HCT116 (cell line): Measurements from ENCODE around the gene CFAP161. TPM values are rescaled to one million over a fixed set of nuclear protein-coding genes. Genes with fewer than 3 reads are reported as not detected.

Experiments used
- ATAC-seq: fragments of 200-7000 bp; cut with Tn5 transposase; 2 replicates; pipeline ENCODE4 v1.9.1; 2020; ENCODE audit warnings: mild to moderate bottlenecking, moderate library complexity
- BruUV-seq: library from RNA; stranded (reverse); fragments of 400-500 nt; replicated peaks from 2 replicates; lab custom pipeline; 2021; lab: Mats Ljungman, UMichigan
- CTCF ChIA-PET: fragments of 300-600 bp; sonication (Branson Sonifier 250); formaldehyde crosslinking; loops from one replicate; lab custom pipeline; 2021; ENCODE audit warnings: antibody characterized with exemption; lab: Charles Lee
- POLR2A ChIA-PET: fragments of 300-600, 350-600 bp; sonication (Branson Sonifier 250); formaldehyde crosslinking; loops from one replicate; lab custom pipeline; 2021; ENCODE audit warnings: antibody characterized with exemption; lab: Charles Lee
- RAD21 ChIA-PET, 2 experiments: fragments of 300-600 bp; sonication (Branson Sonifier 250); formaldehyde crosslinking; loops; one replicate each; lab custom pipeline; 2023; ENCODE audit warnings: low total read pairs in 2 of 2; ENCODE audit not compliant: uncharacterized antibody in 2 of 2, unreplicated experiment in 2 of 2, low non-redundant PET in 1 of 2; lab: Charles Lee
- DNase-seq: peaks from one replicate; pipeline ENCODE4 v3.0.0-alpha.2; 2010; ENCODE audit warnings: low read depth, low spot score
- H2AFZ ChIP-seq: fragments of 200-600 bp; shearing (Covaris generic), sonication (generic); 2 replicates; pipeline ENCODE4 v1.6.1; 2017; ENCODE audit warnings: low read depth, mixed run types, mixed read lengths, antibody characterized with exemption, low read length; ENCODE audit not compliant: poor library complexity, severe bottlenecking
- H3K27ac ChIP-seq: 2 replicates; pipeline ENCODE4 v1.5.1; 2012; ENCODE audit warnings: low read depth, low read length
- H3K27me3 ChIP-seq: fragments of 200-600 bp; sonication (generic); 2 replicates; pipeline ENCODE4 v1.6.1; 2016; ENCODE audit warnings: mixed run types, low read length, mixed read lengths; ENCODE audit not compliant: insufficient read depth
- H3K36me3 ChIP-seq, 2 experiments: fragments of 200-500 bp in 1 of 2; fragments of 200-600 bp in 1 of 2; sonication (Bioruptor generic) in 1 of 2; sonication (generic) in 1 of 2; 2 replicates each; pipeline versions ENCODE4 v1.5.1 to v1.6.1; 2014 to 2016; ENCODE audit warnings: low read length in 2 of 2, inconsistent platforms in 1 of 2, mixed read lengths in 1 of 2, mixed run types in 1 of 2; ENCODE audit not compliant: insufficient read depth in 2 of 2, control insufficient read depth in 1 of 2
- H3K4me1 ChIP-seq, 2 experiments: fragments of 200-600 bp in 1 of 2; sonication (generic) in 1 of 2; 2 replicates each; pipeline versions ENCODE4 v1.5.1 to v1.6.1; 2012 to 2017; ENCODE audit warnings: low read length in 2 of 2, inconsistent platforms in 1 of 2, mild to moderate bottlenecking in 1 of 2, mixed read lengths in 1 of 2, mixed run types in 1 of 2, moderate library complexity in 1 of 2; ENCODE audit not compliant: insufficient read depth in 2 of 2, control insufficient read depth in 1 of 2
- H3K4me2 ChIP-seq: fragments of 200-600 bp; sonication (generic); 2 replicates; pipeline ENCODE4 v1.6.1; 2017; ENCODE audit warnings: mixed run types, low read length, mixed read lengths
- H3K4me3 ChIP-seq, 2 experiments: fragments of 200-600 bp in 1 of 2; sonication (generic) in 1 of 2; replicated peaks in 1 of 2; 2 replicates each; pipeline ENCODE4 v1.5.1; 2011 to 2016; ENCODE audit warnings: low read length in 2 of 2, control low read depth in 1 of 2, low read depth in 1 of 2, mild to moderate bottlenecking in 1 of 2, mixed read lengths in 1 of 2, mixed run types in 1 of 2
- H3K79me2 ChIP-seq: fragments of 200-600 bp; sonication (generic); 2 replicates; pipeline ENCODE4 v1.6.1; 2017; ENCODE audit warnings: mild to moderate bottlenecking, mixed run types, low read length, moderate library complexity, mixed read lengths; ENCODE audit not compliant: insufficient read depth
- H3K9ac ChIP-seq: fragments of 200-600 bp; sonication (generic); 2 replicates; pipeline ENCODE4 v1.6.1; 2016; ENCODE audit warnings: low read length, mixed read lengths
- H3K9me2 ChIP-seq: fragments of 200-600 bp; sonication (generic), shearing (Covaris generic); 2 replicates; pipeline ENCODE4 v1.6.1; 2017; ENCODE audit warnings: mixed run types, mild to moderate bottlenecking, moderate library complexity; ENCODE audit not compliant: insufficient read depth
- H3K9me3 ChIP-seq, 2 experiments: fragments of 200-500 bp in 1 of 2; fragments of 200-600 bp in 1 of 2; sonication (Bioruptor generic) in 1 of 2; sonication (generic) in 1 of 2; 2 replicates each; pipeline ENCODE4 v1.6.1; 2014 to 2017; ENCODE audit warnings: low read length in 2 of 2, mixed read lengths in 2 of 2, inconsistent platforms in 1 of 2, low read depth in 1 of 2, mild to moderate bottlenecking in 1 of 2, mixed run types in 1 of 2, moderate library complexity in 1 of 2; ENCODE audit not compliant: control insufficient read depth in 1 of 2, insufficient read depth in 1 of 2
- H4K20me1 ChIP-seq: fragments of 200-600 bp; sonication (generic), shearing (Covaris generic); 2 replicates; pipeline ENCODE4 v1.6.1; 2017; ENCODE audit warnings: mixed run types, mild to moderate bottlenecking, moderate library complexity; ENCODE audit not compliant: insufficient read depth
- CBX3 ChIP-seq: IDR thresholded peaks from 2 replicates; pipeline ENCODE4 v1.6.1; 2012; ENCODE audit warnings: low read depth
- CEBPB ChIP-seq: IDR thresholded peaks from 2 replicates; pipeline ENCODE4 v1.6.1; 2012; ENCODE audit warnings: low read depth
- EGR1 ChIP-seq: IDR thresholded peaks from 2 replicates; pipeline ENCODE4 v1.6.1; 2012; ENCODE audit warnings: low read depth
- FOSL1 ChIP-seq: IDR thresholded peaks from 2 replicates; pipeline ENCODE4 v1.6.1; 2012; ENCODE audit warnings: low read depth
- JUND ChIP-seq: IDR thresholded peaks from 2 replicates; pipeline ENCODE4 v1.6.1; 2012
- POLR2AphosphoS5 ChIP-seq: IDR thresholded peaks from 2 replicates; pipeline ENCODE4 v1.6.1; 2011; ENCODE audit warnings: mild to moderate bottlenecking, low read depth, low read length, moderate library complexity
- SP1 ChIP-seq: IDR thresholded peaks from 2 replicates; pipeline ENCODE4 v1.6.1; 2012; ENCODE audit warnings: low read depth
- SRF ChIP-seq: IDR thresholded peaks from 2 replicates; pipeline ENCODE4 v1.6.1; 2012; ENCODE audit warnings: low read depth
- TCF7L2 ChIP-seq: IDR thresholded peaks from 2 replicates; pipeline ENCODE4 v1.7.0; 2011; ENCODE audit warnings: borderline replicate concordance, inconsistent platforms; ENCODE audit not compliant: insufficient read depth, insufficient read length; ENCODE audit errors: extremely low read depth
- ZFX ChIP-seq: fragments of 450-650 bp; IDR thresholded peaks from 2 replicates; pipeline ENCODE4 v1.6.1; 2017
- intact Hi-C: fragments of 100-400 bp; cut with micrococcal nuclease; formaldehyde crosslinking; loops from 2 replicates; pipeline ENCODE4 v1.10.0; 2022
- total RNA-seq: library from RNA; stranded (reverse); gene quantifications from one replicate; pipeline ENCODE4 v1.2.1, GENCODE V29; 2021; ENCODE audit not compliant: unreplicated experiment
- TF ChIP-seq, protein P1 (sequence below), 3 experiments: fragments of 200-600 bp in 1 of 3; sonication (generic) in 1 of 3; IDR thresholded peaks in 2 of 3; conservative IDR thresholded peaks in 1 of 3; 2 replicates each; pipeline ENCODE4 v1.5.1; 2012 to 2017; ENCODE audit warnings: low read depth in 2 of 3, low read length in 2 of 3, antibody characterized with exemption in 1 of 3, borderline replicate concordance in 1 of 3, control low read depth in 1 of 3, mild to moderate bottlenecking in 1 of 3, mixed read lengths in 1 of 3, mixed run types in 1 of 3, moderate library complexity in 1 of 3; ENCODE audit not compliant: insufficient read depth in 1 of 3

The CFAP161 gene
- total RNA-seq, 1 experiment from 2014 or later = 0.15 TPM

- TF ChIP-seq, protein P1, sequence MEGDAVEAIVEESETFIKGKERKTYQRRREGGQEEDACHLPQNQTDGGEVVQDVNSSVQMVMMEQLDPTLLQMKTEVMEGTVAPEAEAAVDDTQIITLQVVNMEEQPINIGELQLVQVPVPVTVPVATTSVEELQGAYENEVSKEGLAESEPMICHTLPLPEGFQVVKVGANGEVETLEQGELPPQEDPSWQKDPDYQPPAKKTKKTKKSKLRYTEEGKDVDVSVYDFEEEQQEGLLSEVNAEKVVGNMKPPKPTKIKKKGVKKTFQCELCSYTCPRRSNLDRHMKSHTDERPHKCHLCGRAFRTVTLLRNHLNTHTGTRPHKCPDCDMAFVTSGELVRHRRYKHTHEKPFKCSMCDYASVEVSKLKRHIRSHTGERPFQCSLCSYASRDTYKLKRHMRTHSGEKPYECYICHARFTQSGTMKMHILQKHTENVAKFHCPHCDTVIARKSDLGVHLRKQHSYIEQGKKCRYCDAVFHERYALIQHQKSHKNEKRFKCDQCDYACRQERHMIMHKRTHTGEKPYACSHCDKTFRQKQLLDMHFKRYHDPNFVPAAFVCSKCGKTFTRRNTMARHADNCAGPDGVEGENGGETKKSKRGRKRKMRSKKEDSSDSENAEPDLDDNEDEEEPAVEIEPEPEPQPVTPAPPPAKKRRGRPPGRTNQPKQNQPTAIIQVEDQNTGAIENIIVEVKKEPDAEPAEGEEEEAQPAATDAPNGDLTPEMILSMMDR (IDR thresholded peaks at IDR 0.05 in 2 of 3, conservative IDR thresholded peaks at IDR 0.05 in 1 of 3; ENCODE audit: borderline replicate concordance in 1 of 3, insufficient read depth in 1 of 3, low read depth in 2 of 3, low read length in 2 of 3) = no peak
- TF ChIP-seq CBX3 (no peak), CEBPB (no peak), ZFX (no peak)
Measured at GRCh38 chr15:81097116-81097889, 36.8 kb upstream of the CFAP161 start (continued).

DNA sequence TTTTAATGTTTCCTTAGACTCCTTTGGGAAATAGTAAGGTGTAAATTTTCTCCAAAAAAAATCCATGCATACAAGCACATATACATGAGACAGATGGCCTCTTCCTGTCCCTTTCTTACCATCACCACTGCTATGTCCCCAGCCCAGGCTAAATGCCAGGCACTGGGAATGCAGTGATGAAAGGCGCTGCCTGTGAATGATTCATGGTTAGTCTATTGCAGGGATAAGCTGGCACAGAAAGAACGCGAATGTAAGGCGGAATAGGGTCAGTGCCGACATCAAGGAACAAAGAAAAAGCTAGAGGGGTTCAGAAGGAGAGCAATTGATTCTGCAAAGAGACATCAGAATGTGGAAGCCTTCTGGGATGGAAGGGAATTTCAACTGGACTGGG is 36.2 kb upstream of the CFAP161 start:
- ChIA-PET POLR2A (interaction anchor here (1.1 kb wide), 1 partner anchor 168 kb away, joined by 3 read pairs; no protein-coding TSS in a partner anchor), RAD21 (no interaction called here), CTCF (interaction anchor here (0.8 to 4.0 kb wide), 3 partner anchors 165 to 530 kb away, joined by 3 to 18 read pairs (median 3); no protein-coding TSS in a partner anchor)
- H2AFZ ChIP-seq = peak overlapping the region; percentile 83
- ATAC-seq = peak; percentile 80
- DNase-seq = no peak
- H3K9me3 ChIP-seq = no peaks in the 10 kb centered on the region
- no peaks in the 10 kb centered on the region for H4K20me1 ChIP-seq
- intact Hi-C loops = no loop called here
- H3K27ac ChIP-seq = no peak overlapping the region
- TF ChIP-seq EGR1 = no peak
- TF ChIP-seq CBX3 = peak; percentile 52; the same call in 1 of the 2 replicates
- TF ChIP-seq FOSL1 = 0 out of 2 replicates have a peak, but pooled peaks have one; percentile 18
- peak; percentile 23; the same call in 1 of the 2 replicates for TF ChIP-seq JUND
- TF ChIP-seq CEBPB = 0 out of 2 replicates have a peak, but pooled peaks have one; percentile 35
- 0 out of 2 replicates have a peak, but pooled peaks have one; percentile 16 for TF ChIP-seq SP1
- TF ChIP-seq TCF7L2 = peak; percentile 50
- TF ChIP-seq ZFX = no peak
- TF ChIP-seq POLR2AphosphoS5 = 0 out of 2 replicates have a peak, but pooled peaks have one; percentile 24
- TF ChIP-seq, protein P1 (IDR thresholded peaks at IDR 0.05 in 2 of 3, conservative IDR thresholded peaks at IDR 0.05 in 1 of 3; ENCODE audit: borderline replicate concordance in 1 of 3, insufficient read depth in 1 of 3, low read depth in 2 of 3, low read length in 2 of 3) = no peak
- TF ChIP-seq SRF = no peak
- BruUV-seq = no TSS peak
- no peaks in the 10 kb centered on the region for H3K36me3 ChIP-seq
- no peaks in the 10 kb centered on the region for H3K79me2 ChIP-seq
- H3K9me2 ChIP-seq = no peaks in the 10 kb centered on the region; the same call in 1 of the 2 replicates
- H3K9ac ChIP-seq = no peak overlapping the region
- H3K27me3 ChIP-seq = no peaks in the 10 kb centered on the region; the same call in 1 of the 2 replicates
- peak overlapping the region; percentile 63 for H3K4me2 ChIP-seq
- H3K4me3 ChIP-seq = no peak overlapping the region
- peaks cover 4 to 14% of the 10 kb centered on the region in 2 experiments for H3K4me1 ChIP-seq
